Stimulated activated CD4-positive, alpha-beta T cell treated with anti-CD3 and anti-CD28 coated beads, Interleukin-12 subunit alpha, Interleukin-12 subunit beta, amount 100 ng/mL, for 4 hours (primary cell): ENCODE data around the gene ALB.

Experiments
- DNase-seq: peaks from one replicate; pipeline ENCODE4 v3.0.0-alpha.2; 2020

Gene ALB

DNA sequence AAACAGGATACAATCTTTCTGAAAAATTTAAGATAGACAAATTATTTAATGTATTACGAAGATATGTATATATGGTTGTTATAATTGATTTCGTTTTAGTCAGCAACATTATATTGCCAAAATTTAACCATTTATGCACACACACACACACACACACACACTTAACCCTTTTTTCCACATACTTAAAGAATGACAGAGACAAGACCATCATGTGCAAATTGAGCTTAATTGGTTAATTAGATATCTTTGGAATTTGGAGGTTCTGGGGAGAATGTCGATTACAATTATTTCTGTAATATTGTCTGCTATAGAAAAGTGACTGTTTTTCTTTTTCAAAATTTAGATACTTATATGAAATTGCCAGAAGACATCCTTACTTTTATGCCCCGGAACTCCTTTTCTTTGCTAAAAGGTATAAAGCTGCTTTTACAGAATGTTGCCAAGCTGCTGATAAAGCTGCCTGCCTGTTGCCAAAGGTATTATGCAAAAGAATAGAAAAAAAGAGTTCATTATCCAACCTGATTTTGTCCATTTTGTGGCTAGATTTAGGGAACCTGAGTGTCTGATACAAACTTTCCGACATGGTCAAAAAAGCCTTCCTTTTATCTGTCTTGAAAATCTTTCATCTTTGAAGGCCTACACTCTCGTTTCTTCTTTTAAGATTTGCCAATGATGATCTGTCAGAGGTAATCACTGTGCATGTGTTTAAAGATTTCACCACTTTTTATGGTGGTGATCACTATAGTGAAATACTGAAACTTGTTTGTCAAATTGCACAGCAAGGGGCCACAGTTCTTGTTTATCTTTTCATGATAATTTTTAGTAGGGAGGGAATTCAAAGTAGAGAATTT is 5.2 kb downstream of the ALB start:
- DNase-seq: no peak

DNA sequence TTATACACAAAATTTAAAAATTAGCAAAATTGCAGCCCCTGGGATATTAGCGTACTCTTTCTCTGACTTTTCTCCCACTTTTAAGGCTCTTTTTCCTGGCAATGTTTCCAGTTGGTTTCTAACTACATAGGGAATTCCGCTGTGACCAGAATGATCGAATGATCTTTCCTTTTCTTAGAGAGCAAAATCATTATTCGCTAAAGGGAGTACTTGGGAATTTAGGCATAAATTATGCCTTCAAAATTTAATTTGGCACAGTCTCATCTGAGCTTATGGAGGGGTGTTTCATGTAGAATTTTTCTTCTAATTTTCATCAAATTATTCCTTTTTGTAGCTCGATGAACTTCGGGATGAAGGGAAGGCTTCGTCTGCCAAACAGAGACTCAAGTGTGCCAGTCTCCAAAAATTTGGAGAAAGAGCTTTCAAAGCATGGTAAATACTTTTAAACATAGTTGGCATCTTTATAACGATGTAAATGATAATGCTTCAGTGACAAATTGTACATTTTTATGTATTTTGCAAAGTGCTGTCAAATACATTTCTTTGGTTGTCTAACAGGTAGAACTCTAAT is 6.0 kb downstream of the ALB start:
- no peak for DNase-seq

DNA sequence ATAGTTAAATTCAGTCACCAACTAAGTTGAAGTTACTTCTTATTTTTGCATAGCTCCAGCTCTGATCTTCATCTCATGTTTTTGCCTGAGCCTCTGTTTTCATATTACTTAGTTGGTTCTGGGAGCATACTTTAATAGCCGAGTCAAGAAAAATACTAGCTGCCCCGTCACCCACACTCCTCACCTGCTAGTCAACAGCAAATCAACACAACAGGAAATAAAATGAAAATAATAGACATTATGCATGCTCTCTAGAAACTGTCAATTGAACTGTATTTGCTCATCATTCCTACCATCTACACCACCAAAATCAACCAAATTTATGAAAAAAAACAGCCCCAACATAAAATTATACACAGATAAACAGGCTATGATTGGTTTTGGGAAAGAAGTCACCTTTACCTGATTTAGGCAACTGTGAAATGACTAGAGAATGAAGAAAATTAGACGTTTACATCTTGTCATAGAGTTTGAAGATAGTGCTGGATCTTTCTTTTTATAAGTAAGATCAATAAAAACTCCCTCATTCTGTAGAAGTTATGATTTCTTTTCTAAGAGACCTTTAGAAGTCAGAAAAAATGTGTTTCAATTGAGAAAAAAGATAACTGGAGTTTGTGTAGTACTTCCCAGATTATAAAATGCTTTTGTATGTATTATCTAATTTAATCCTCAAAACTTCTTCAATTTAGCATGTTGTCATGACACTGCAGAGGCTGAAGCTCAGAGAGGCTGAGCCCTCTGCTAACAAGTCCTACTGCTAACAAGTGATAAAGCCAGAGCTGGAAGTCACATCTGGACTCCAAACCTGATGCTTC is 7.0 kb downstream of the ALB start:
- DNase-seq: no peak

DNA sequence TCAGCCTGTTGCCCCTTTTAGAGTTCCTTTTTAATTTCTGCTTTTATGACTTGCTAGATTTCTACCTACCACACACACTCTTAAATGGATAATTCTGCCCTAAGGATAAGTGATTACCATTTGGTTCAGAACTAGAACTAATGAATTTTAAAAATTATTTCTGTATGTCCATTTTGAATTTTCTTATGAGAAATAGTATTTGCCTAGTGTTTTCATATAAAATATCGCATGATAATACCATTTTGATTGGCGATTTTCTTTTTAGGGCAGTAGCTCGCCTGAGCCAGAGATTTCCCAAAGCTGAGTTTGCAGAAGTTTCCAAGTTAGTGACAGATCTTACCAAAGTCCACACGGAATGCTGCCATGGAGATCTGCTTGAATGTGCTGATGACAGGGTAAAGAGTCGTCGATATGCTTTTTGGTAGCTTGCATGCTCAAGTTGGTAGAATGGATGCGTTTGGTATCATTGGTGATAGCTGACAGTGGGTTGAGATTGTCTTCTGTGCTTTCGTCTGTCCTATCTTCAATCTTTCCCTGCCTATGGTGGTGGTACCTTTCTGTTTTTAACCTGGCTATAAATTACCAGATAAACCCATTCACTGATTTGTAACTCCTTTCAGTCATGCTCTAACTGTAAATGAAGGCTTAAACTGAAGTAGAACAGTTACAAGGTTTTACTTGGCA is 7.8 kb downstream of the ALB start:
- DNase-seq: no peak

DNA sequence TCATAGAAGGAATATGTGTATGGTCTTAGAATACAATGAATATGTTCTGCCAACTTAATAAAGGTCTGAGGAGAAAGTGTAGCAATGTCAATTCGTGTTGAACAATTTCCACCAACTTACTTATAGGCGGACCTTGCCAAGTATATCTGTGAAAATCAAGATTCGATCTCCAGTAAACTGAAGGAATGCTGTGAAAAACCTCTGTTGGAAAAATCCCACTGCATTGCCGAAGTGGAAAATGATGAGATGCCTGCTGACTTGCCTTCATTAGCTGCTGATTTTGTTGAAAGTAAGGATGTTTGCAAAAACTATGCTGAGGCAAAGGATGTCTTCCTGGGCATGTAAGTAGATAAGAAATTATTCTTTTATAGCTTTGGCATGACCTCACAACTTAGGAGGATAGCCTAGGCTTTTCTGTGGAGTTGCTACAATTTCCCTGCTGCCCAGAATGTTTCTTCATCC is 9.2 kb downstream of the ALB start:
- DNase-seq: no peak

DNA sequence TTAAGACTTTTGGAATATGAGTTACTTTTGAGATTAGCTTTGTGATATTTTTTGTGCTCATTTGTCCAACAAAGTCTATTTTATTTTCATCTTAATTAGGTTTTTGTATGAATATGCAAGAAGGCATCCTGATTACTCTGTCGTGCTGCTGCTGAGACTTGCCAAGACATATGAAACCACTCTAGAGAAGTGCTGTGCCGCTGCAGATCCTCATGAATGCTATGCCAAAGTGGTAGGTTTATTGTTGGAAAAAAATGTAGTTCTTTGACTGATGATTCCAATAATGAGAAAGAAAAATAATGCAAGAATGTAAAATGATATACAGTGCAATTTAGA is 10.8 kb downstream of the ALB start:
- no peak for DNase-seq

DNA sequence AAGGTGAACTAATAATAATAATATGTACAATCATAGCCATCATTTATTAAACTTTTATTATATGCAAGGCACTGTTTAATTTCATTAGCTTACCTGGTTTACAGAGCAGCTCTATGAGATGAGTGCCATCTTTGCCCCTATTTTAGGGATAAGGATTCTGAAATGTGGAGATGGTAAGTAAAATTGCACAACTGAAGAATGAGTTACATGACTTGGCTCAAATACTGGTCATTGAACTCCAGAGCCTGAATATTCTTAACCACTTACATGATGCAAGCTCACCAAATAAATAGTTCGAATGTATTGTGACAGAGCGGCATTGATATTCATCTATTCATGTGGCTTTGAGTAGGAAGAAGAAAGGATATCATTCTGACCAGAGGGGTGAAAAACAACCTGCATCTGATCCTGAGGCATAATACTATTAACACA is 11.7 kb downstream of the ALB start:
- DNase-seq: no peak

DNA sequence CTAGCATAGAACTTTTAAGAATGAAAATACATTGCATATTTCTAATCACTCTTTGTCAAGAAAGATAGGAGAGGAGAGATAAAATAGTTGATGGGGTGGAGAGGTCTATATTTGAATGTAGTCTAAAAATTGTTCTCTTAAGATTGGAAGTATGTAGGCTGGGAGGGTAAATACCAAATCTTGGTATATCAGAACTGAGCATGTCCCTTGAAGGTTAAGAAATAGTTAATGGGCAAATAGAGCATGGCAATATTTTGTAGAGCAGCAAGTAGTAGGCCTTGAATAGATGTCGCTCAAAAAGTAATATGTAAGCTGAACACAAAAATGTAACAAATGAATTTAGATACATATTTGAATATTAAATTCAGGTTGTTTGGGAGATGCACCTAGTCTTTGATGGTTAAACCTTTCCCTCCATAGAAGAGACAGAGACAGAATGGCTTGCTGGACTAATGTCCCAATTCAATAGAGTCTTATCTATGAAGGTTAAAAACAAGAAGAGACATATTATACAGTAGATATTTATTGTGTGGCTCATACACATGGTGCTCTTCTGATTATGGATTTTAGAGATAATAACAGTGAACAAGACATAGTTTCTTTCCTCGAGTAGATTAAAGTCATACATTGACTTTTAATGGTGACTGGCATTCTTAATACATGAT is 12.5 kb downstream of the ALB start:
- no peak for DNase-seq

DNA sequence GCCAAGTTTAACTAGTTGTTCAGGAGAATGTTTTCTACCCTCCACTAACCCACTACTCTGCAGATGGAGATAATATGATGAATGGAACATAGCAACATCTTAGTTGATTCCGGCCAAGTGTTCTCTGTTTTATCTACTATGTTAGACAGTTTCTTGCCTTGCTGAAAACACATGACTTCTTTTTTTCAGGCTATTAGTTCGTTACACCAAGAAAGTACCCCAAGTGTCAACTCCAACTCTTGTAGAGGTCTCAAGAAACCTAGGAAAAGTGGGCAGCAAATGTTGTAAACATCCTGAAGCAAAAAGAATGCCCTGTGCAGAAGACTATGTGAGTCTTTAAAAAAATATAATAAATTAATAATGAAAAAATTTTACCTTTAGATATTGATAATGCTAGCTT is 13.3 kb downstream of the ALB start:
- DNase-seq: no peak

DNA sequence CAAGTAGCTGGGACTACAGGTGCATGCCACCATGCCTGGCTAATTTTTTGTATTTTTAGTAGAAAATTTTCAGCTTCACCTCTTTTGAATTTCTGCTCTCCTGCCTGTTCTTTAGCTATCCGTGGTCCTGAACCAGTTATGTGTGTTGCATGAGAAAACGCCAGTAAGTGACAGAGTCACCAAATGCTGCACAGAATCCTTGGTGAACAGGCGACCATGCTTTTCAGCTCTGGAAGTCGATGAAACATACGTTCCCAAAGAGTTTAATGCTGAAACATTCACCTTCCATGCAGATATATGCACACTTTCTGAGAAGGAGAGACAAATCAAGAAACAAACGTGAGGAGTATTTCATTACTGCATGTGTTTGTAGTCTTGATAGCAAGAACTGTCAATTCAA is 13.9 kb downstream of the ALB start:
- no peak for DNase-seq

DNA sequence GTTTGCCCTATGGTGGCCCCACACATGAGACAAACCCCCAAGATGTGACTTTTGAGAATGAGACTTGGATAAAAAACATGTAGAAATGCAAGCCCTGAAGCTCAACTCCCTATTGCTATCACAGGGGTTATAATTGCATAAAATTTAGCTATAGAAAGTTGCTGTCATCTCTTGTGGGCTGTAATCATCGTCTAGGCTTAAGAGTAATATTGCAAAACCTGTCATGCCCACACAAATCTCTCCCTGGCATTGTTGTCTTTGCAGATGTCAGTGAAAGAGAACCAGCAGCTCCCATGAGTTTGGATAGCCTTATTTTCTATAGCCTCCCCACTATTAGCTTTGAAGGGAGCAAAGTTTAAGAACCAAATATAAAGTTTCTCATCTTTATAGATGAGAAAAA is 14.6 kb downstream of the ALB start:
- DNase-seq: no peak

DNA sequence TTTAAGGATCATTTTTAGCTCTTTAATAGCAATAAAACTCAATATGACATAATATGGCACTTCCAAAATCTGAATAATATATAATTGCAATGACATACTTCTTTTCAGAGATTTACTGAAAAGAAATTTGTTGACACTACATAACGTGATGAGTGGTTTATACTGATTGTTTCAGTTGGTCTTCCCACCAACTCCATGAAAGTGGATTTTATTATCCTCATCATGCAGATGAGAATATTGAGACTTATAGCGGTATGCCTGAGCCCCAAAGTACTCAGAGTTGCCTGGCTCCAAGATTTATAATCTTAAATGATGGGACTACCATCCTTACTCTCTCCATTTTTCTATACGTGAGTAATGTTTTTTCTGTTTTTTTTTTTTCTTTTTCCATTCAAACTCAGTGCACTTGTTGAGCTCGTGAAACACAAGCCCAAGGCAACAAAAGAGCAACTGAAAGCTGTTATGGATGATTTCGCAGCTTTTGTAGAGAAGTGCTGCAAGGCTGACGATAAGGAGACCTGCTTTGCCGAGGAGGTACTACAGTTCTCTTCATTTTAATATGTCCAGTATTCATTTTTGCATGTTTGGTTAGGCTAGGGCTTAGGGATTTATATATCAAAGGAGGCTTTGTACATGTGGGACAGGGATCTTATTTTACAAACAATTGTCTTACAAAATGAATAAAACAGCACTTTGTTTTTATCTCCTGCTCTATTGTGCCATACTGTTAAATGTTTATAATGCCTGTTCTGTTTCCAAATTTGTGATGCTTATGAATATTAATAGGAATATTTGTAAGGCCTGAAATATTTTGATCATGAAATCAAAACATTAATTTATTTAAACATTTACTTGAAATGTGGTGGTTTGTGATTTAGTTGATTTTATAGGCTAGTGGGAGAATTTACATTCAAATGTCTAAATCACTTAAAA is 15.3 kb downstream of the ALB start:
- DNase-seq: no peak

DNA sequence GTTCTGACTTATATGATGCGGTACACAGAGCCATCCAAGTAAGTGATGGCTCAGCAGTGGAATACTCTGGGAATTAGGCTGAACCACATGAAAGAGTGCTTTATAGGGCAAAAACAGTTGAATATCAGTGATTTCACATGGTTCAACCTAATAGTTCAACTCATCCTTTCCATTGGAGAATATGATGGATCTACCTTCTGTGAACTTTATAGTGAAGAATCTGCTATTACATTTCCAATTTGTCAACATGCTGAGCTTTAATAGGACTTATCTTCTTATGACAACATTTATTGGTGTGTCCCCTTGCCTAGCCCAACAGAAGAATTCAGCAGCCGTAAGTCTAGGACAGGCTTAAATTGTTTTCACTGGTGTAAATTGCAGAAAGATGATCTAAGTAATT is 16.5 kb downstream of the ALB start:
- DNase-seq: no peak

DNA sequence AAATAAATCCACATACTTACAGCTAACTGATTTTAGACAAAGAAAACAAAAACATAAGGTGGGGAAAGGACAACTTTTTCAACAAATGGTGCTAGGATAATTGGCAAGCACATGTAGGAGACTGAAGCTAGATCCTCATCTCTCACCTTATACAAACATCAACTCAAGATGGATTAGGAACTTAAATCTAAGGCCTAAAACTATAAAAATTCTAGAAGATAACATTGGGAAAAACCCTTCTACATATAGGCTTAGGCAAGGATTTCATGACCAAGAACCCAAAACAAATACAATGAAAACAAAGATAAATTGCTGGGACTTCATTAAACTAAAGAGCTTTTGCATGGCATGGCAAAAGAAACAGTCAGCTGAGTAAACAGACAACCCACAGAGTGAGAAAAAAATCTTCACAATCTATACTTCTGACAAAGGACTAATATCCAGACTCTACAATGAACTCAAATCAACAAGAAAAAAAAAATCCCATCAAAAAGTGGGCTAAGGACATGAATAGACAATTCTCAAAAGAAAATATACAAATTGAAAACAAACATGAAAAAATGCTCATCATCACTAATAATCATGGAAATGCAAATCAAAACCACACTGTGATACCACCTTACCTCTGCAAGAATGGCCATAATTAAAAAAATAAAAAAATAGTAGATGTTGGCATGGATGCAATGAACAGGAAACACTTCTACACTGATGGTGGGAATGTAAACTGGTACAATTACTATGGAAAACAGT is 17.8 kb downstream of the ALB start:
- DNase-seq: no peak

DNA sequence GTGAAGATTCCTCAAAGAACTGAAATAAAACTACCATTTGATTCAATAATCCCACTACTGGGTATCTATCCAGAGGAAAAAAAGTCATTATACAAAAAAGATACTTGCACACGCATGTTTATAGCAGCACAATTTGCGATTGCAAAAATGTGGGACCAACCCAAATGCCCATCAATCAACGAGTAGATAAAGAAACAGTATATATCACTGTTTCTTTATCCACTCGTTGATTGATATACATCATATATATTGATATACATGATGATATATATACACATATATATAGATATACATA is 18.3 kb downstream of the ALB start:
- DNase-seq: no peak

DNA sequence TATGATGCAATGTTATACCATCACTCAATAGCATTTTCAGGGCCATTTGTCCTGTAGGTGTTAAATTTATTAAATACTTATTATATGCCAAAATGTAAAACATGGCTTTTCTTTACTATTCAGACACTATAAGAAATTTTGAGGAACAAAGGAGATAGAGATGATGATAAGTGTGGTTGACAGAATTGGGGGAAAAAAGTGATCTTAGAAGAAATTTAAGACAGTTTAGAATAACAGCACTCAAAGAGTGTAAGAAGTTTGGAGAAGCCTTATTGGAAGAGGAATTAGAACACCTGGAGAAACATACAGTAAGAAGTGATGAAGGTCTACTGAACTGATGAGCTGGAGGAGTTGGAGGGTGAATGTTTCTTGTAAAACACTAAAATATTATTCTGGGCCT is 19.1 kb downstream of the ALB start:
- no peak for DNase-seq

DNA sequence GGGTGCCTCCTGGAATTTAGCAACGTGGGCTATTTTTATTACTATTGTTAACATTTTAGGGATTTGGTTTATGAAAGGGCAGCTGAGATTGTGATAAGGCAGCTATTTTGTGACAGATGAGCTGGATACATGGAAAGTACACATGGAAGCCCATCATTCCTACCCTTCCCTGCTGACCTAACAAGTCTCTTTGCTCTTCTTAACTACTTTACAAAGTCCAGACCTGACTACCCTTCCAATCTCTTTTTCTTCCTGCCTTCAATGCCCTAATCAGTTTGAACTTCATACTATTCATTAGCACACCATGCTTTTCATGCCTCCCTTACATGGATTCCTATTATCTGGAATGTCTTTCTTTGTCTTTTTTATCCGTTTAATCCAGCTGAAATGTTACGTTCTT is 22.6 kb downstream of the ALB start:
- no peak for DNase-seq

DNA sequence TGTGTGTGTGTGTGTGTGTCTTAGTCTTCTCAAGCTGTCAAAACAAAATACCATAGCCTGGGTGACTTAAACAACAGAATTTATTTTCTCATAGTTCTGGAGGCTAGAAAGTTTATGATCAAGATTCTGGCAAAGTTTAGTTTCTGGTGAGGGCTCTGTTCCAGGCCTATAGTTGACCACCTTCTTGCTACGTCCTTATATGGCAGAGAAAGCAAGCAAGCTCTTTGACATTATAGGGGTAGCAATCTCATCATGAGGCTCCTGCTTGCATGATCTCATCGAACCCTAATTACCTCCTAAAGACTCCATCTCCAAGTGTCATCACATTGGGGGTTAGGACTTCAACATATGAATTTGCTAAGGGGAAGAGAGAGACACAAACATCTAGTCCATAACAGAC is 25.0 kb downstream of the ALB start:
- no peak for DNase-seq

DNA sequence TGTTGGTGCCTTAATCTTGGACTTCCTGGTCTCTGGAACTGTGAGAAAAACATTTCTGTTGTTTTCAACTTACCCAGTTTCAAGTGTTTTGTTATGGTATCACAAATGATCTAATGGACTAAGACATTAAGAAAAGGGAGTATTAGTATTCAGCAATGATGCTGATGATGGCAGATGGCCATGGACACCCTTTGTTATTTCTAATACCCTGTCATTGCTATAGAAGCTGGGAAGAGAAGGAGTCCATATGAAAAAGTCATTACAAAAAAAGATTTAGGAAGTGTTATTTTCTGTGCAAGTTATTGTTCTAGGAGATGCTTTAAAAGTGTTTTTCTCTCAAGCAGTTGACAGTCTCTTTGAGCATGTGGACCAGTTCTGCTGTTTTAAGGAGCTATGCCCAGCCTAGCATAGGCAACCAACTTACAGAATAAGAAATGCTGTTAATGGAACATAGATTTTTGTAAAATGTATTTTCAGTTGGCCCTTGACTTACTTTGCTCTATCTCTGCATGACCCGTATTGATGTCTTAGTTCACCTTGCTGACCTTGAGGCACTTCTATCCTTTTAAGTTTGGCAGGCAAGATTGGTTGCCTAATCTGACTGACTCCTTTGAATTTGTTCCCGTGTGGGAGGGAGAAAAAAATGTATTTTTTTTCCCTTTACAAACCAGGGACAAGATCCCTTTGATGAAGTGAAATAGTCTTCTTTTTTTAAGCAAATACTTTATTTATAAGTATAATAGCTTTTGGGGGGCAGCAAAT is 25.9 kb downstream of the ALB start:
- DNase-seq: no peak

DNA sequence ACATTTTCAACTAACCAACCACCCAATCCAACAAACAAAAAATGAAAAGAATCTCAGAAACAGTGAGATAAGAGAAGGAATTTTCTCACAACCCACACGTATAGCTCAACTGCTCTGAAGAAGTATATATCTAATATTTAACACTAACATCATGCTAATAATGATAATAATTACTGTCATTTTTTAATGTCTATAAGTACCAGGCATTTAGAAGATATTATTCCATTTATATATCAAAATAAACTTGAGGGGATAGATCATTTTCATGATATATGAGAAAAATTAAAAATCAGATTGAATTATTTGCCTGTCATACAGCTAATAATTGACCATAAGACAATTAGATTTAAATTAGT is 27.7 kb downstream of the ALB start:
- no peak for DNase-seq
